Transverse colon (tissue), 4 donors: Measurements from ENCODE around the gene ASB1.

Experiments
- CTCF ChIP-seq, 5 experiments: fragments of 200-600 bp in 3 of 5; fragments of 450-650 bp in 2 of 5; sonication (generic) in 3 of 5; IDR thresholded peaks; 1 replicate in 2 of 5; 2 replicates in 3 of 5; pipeline ENCODE4 v1.5.1; 2016 to 2017; ENCODE audit warnings: antibody characterized with exemption in 5 of 5, inconsistent platforms in 3 of 5, mild to moderate bottlenecking in 2 of 5, moderate library complexity in 1 of 5
- EP300 ChIP-seq: sonication (generic); formaldehyde crosslinking; IDR thresholded peaks from one replicate; pipeline ENCODE4 v1.6.1; 2017; ENCODE audit warnings: antibody characterized with exemption, low read depth
- POLR2A ChIP-seq: fragments of 450-650 bp; IDR thresholded peaks from one replicate; pipeline ENCODE4 v1.6.1; 2016; ENCODE audit warnings: antibody characterized with exemption, mild to moderate bottlenecking, moderate library complexity
- POLR2AphosphoS5 ChIP-seq, 3 donors: sonication (generic); formaldehyde crosslinking; IDR thresholded peaks; one replicate each; pipeline ENCODE4 v1.6.1; 2016; ENCODE audit warnings: antibody characterized with exemption in 3 of 3

GRCh38 chr2:238408615-238409340 is 17.9 kb upstream of the ASB1 start:
- no peak for TF ChIP-seq EP300
- no peak for TF ChIP-seq POLR2AphosphoS5 (IDR thresholded peaks at IDR 0.05)
- TF ChIP-seq CTCF (IDR thresholded peaks at IDR 0.05): no peak
- no peak for TF ChIP-seq POLR2A
